ENCODE data around the gene CTNNA1. TPM values are rescaled to one million over a fixed set of nuclear protein-coding genes. Genes with fewer than 3 reads are reported as not detected.
"Not testable (repeated sequence)": the region's sequence is repeated elsewhere in the genome, so short reads cannot be mapped to it uniquely, and the experiment has no call there.

The CTNNA1 gene
- total RNA-seq, 3 donors from 2014 or later, result 347 to 457 (median 380) TPM

- intact Hi-C loops (cut with DNase I, micrococcal nuclease), result no loop called here
- ATAC-seq (no peak), DNase-seq (no peak)
- Histone ChIP-seq H3K4me1 (ENCODE audit: low read depth) (no peaks in the 10 kb centered on the region), H3K4me3 (no peak overlapping the region), H3K9me3 (peaks cover 5% of the 10 kb centered on the region), H3K36me3 (ENCODE audit: low read depth) (no peaks in the 10 kb centered on the region)
- no peak for TF ChIP-seq CTCF (IDR thresholded peaks at IDR 0.05)
Observed at GRCh38 chr5:138833080-138833479, 79.9 kb downstream of the CTNNA1 start.

- Histone ChIP-seq H3K4me1 (ENCODE audit: low read depth) (no peaks in the 10 kb centered on the region), H3K36me3 (ENCODE audit: low read depth) (no peaks in the 10 kb centered on the region), H3K4me3 (no peak overlapping the region), H3K9me3 (peaks cover 5% of the 10 kb centered on the region)
- TF ChIP-seq CTCF (IDR thresholded peaks at IDR 0.05), result no peak
- DNase-seq (no peak), ATAC-seq (no peak)
- intact Hi-C loops (cut with DNase I, micrococcal nuclease), result no loop called here
Observed at GRCh38 chr5:138833726-138834480, 80.7 kb downstream of the CTNNA1 start.

- DNase-seq; H3K36me3 ChIP-seq (ENCODE audit: low read depth); ATAC-seq; H3K4me1 ChIP-seq (ENCODE audit: low read depth); H3K4me3 ChIP-seq; intact Hi-C loops (cut with DNase I, micrococcal nuclease); H3K9me3 ChIP-seq: not testable (repeated sequence)
Observed at GRCh38 chr5:138834853-138835252, 81.6 kb downstream of the CTNNA1 start.

- intact Hi-C loops (cut with DNase I, micrococcal nuclease), result no loop called here
- no peak for TF ChIP-seq CTCF (IDR thresholded peaks at IDR 0.05)
- Histone ChIP-seq H3K4me1 (ENCODE audit: low read depth) (no peaks in the 10 kb centered on the region), H3K4me3 (no peak overlapping the region), H3K36me3 (ENCODE audit: low read depth) (no peaks in the 10 kb centered on the region), H3K9me3 (peaks cover 5% of the 10 kb centered on the region)
- ATAC-seq (no peak), DNase-seq (no peak)
Observed at GRCh38 chr5:138837160-138837559, 83.9 kb downstream of the CTNNA1 start.

- H3K4me1 ChIP-seq (ENCODE audit: low read depth), result no peaks in the 10 kb centered on the region
Observed at GRCh38 chr5:138840103-138840502, 86.9 kb downstream of the CTNNA1 start.

More at GRCh38 chr5:138840103-138840502, 86.9 kb downstream of the CTNNA1 start:
- DNase-seq (no peak), ATAC-seq (no peak)
- no peaks in the 10 kb centered on the region for H3K9me3 ChIP-seq
- intact Hi-C loops (cut with DNase I, micrococcal nuclease), result no loop called here
- no peak for TF ChIP-seq CTCF (IDR thresholded peaks at IDR 0.05)
- no peak overlapping the region for H3K4me3 ChIP-seq
- no peaks in the 10 kb centered on the region for H3K36me3 ChIP-seq (ENCODE audit: low read depth)

Data from mucosa of descending colon (tissue), 3 donors.